HepG2 (cell line): ENCODE data around the gene TRMT10C. TPM values are rescaled to one million over a fixed set of nuclear protein-coding genes. Genes with fewer than 3 reads are reported as not detected.

Experiments used
- ARNTL ChIP-seq: sonication (generic); formaldehyde crosslinking; IDR thresholded peaks from 2 replicates; pipeline ENCODE4 v1.4.0; 2020; ENCODE audit warnings: mild to moderate bottlenecking, missing genetic modification reagents
- CCDC6 ChIP-seq: sonication (generic); formaldehyde crosslinking; IDR thresholded peaks from 2 replicates; pipeline ENCODE4 v1.8.1; 2022; ENCODE audit warnings: mild to moderate bottlenecking, missing genetic modification reagents, moderate library complexity
- CREB3 ChIP-seq: sonication (generic); formaldehyde crosslinking; IDR thresholded peaks from 2 replicates; pipeline ENCODE4 v1.5.0; 2020; ENCODE audit warnings: missing genetic modification reagents
- EZH2 ChIP-seq: conservative IDR thresholded peaks from 2 replicates; pipeline ENCODE4 v1.6.1; 2012; ENCODE audit warnings: mild to moderate bottlenecking, low read depth, low read length, moderate library complexity
- FOXP4 ChIP-seq: sonication (generic); formaldehyde crosslinking; IDR thresholded peaks from 2 replicates; pipeline ENCODE4 v1.4.0; 2020; ENCODE audit warnings: missing genetic modification reagents
- HDAC6 ChIP-seq: fragments of 200-600 bp; sonication (generic); IDR thresholded peaks from 2 replicates; pipeline ENCODE4 v1.7.0; 2017; ENCODE audit warnings: mild to moderate bottlenecking, antibody characterized with exemption, low read length, low read depth
- JUNB ChIP-seq: sonication (generic); formaldehyde crosslinking; IDR thresholded peaks from 2 replicates; pipeline ENCODE4 v1.8.0; 2022; ENCODE audit warnings: missing genetic modification reagents, mild to moderate bottlenecking, borderline replicate concordance
- KLF12 ChIP-seq: sonication (generic); formaldehyde crosslinking; IDR thresholded peaks from 2 replicates; pipeline ENCODE4 v1.4.0; 2020; ENCODE audit warnings: missing genetic modification reagents, borderline replicate concordance
- KLF16 ChIP-seq, 2 experiments: sonication (generic) in 1 of 2; formaldehyde crosslinking in 1 of 2; IDR thresholded peaks; 2 replicates each; pipeline versions ENCODE4 v1.6.1 to v1.8.0; 2016 to 2023; ENCODE audit warnings: missing genetic modification reagents in 2 of 2, missing compliant biosample characterization in 1 of 2
- MAFK ChIP-seq, 2 experiments: IDR thresholded peaks in 1 of 2; conservative IDR thresholded peaks in 1 of 2; 2 replicates each; pipeline ENCODE4 v1.6.1; 2011; ENCODE audit warnings: improper control_type of control experiment in 2 of 2, low read length in 2 of 2
- NR2F2 ChIP-seq: IDR thresholded peaks from 2 replicates; pipeline ENCODE4 v1.6.1; 2012; ENCODE audit warnings: low read depth, inconsistent platforms, borderline replicate concordance
- PHF5A ChIP-seq: IDR thresholded peaks from one replicate; pipeline ENCODE4 v1.6.1; 2018; ENCODE audit warnings: low read depth, missing genetic modification reagents; ENCODE audit not compliant: unreplicated experiment
- PRDM10 ChIP-seq: sonication (generic); formaldehyde crosslinking; IDR thresholded peaks from 2 replicates; pipeline ENCODE4 v1.4.0; 2020; ENCODE audit warnings: low read depth, missing genetic modification reagents
- REL ChIP-seq: sonication (generic); formaldehyde crosslinking; conservative IDR thresholded peaks from 2 replicates; pipeline ENCODE4 v1.8.0; 2022; ENCODE audit warnings: mild to moderate bottlenecking, missing genetic modification reagents, moderate library complexity
- SALL1 ChIP-seq: sonication (generic); formaldehyde crosslinking; IDR thresholded peaks from 2 replicates; pipeline ENCODE4 v1.8.0; 2022; ENCODE audit warnings: mild to moderate bottlenecking, missing genetic modification reagents
- SALL2 ChIP-seq: sonication (generic); formaldehyde crosslinking; IDR thresholded peaks from 2 replicates; pipeline ENCODE4 v1.8.1; 2023; ENCODE audit warnings: mild to moderate bottlenecking, missing genetic modification reagents, inconsistent platforms
- TCF7L2 ChIP-seq: IDR thresholded peaks from 2 replicates; pipeline ENCODE4 v1.6.1; 2011; ENCODE audit warnings: mild to moderate bottlenecking, low read depth, low read length, moderate library complexity
- ZBTB38 ChIP-seq: sonication (generic); formaldehyde crosslinking; IDR thresholded peaks from 2 replicates; pipeline ENCODE4 v1.5.1; 2020; ENCODE audit warnings: mild to moderate bottlenecking, missing genetic modification reagents
- ZNF224 ChIP-seq: sonication (generic); formaldehyde crosslinking; IDR thresholded peaks from 2 replicates; pipeline ENCODE4 v1.5.0; 2020; ENCODE audit warnings: mild to moderate bottlenecking, missing genetic modification reagents
- ZNF275 ChIP-seq: sonication (generic); formaldehyde crosslinking; IDR thresholded peaks from 2 replicates; pipeline ENCODE4 v1.8.0; 2022; ENCODE audit warnings: missing genetic modification reagents, mild to moderate bottlenecking, inconsistent platforms, borderline replicate concordance
- ZNF782 ChIP-seq: sonication (generic); formaldehyde crosslinking; IDR thresholded peaks from 2 replicates; pipeline ENCODE4 v1.4.0; 2020; ENCODE audit warnings: missing genetic modification reagents, mild to moderate bottlenecking, borderline replicate concordance
- ZNF792 ChIP-seq: IDR thresholded peaks from 2 replicates; pipeline ENCODE4 v1.6.1; 2016
- polyA plus RNA-seq, 8 experiments: library from polyadenylated mRNA; depleted of rRNA in 3 of 8; stranded (reverse) in 7 of 8; unstranded in 1 of 8; fragments of >200 nt; fragmentation: Illumina TruSeq in 4 of 8; extraction: Trizol in 4 of 8; gene quantifications; 2 replicates each; pipeline versions ENCODE4 v1.2.1 to v1.2.3, GENCODE V29; 2011 to 2016; ENCODE audit warnings: low read depth in 4 of 8, missing spikeins in 1 of 8, mixed read lengths in 1 of 8; ENCODE audit not compliant: insufficient read depth in 1 of 8
- total RNA-seq, 5 experiments: library from RNA; depleted of rRNA; stranded (reverse); fragments of >200 nt; fragmentation: Illumina TruSeq; extraction: Trizol; gene quantifications; 2 replicates each; pipeline ENCODE4 v1.2.3, GENCODE V29; 2016; ENCODE audit warnings: low read depth in 1 of 5

Gene TRMT10C
- total and polyA plus RNA-seq, 2 of the 13 experiments (the other 11 are each of a cell fraction or from before 2014, with no cell fraction given), result 10.8 to 39.2 TPM

GRCh38 chr3:101561630-101562328 lies at the start of gene TRMT10C (continued):
- TF ChIP-seq ZNF275 (CRISPR knock-in tag) (peak; percentile 88; the same call in 1 of the 2 replicates), REL (CRISPR knock-in tag) (no peak), PRDM10 (CRISPR knock-in tag) (no peak), ZNF224 (CRISPR knock-in tag) (peak; percentile 89), ZNF782 (CRISPR knock-in tag) (peak; percentile 30; the same call in 1 of the 2 replicates), ARNTL (CRISPR knock-in tag) (no peak; the same call in 1 of the 2 replicates), PHF5A (CRISPR knock-in tag) (peak; percentile 40), TCF7L2 (no peak), SALL2 (CRISPR knock-in tag) (0 out of 2 replicates have a peak, but pooled peaks have one; percentile 60), KLF12 (CRISPR knock-in tag) (no peak), CREB3 (CRISPR knock-in tag) (no peak), ZBTB38 (CRISPR knock-in tag) (peak; percentile 94), JUNB (no peak), FOXP4 (CRISPR knock-in tag) (peak; percentile 46; the same call in 1 of the 2 replicates), ZNF792 (CRISPR knock-in tag) (peak; percentile 67; the same call in 1 of the 2 replicates), SALL1 (CRISPR knock-in tag) (peak; percentile 84), NR2F2 (no peak), EZH2 (no peak), CCDC6 (CRISPR knock-in tag) (no peak; the same call in 1 of the 2 replicates), MAFK (conservative IDR thresholded peaks at IDR 0.05 in 1 of 2, IDR thresholded peaks at IDR 0.05 in 1 of 2; ENCODE audit: low read length in 2 of 2) (no peak), KLF16 (CRISPR knock-in tag; IDR thresholded peaks at IDR 0.05) (peak in 1 of 2 experiments; percentile 68; a peak in 2 of 4 replicates), HDAC6 (no peak)
